Measurements from ENCODE around the gene RPL13. TPM values are rescaled to one million over a fixed set of nuclear protein-coding genes. Genes with fewer than 3 reads are reported as not detected.

The RPL13 gene
- total and polyA plus RNA-seq, 2 of the 8 experiments (the other 6 are each of a cell fraction or from before 2014, with no cell fraction given): 2,162 to 7,384 TPM

- TF ChIP-seq ZNF274 (IDR thresholded peaks at IDR 0.05; ENCODE audit: borderline replicate concordance, extremely low read depth, low read length): no peak
- no peak for TF ChIP-seq RFX5 (IDR thresholded peaks at IDR 0.05; ENCODE audit: borderline replicate concordance, low read depth, low read length)
- TF ChIP-seq EP300 (IDR thresholded peaks at IDR 0.05; ENCODE audit: borderline replicate concordance in 1 of 2, low read depth in 2 of 2, low read length in 2 of 2): no peak
- no peak for TF ChIP-seq CREB1 (IDR thresholded peaks at IDR 0.05)
Observed at GRCh38 chr16:89583895-89584644, 23.6 kb downstream of the RPL13 start (continued).

Data from H1 (cell line).